H1 (cell line): Measurements from ENCODE around the gene ACAD10. TPM values are rescaled to one million over a fixed set of nuclear protein-coding genes. Genes with fewer than 3 reads are reported as not detected.

Experiments used
- CTCF ChIA-PET: fragments of 300-600 bp; sonication (Branson Sonifier 250); formaldehyde crosslinking; loops from one replicate; lab custom pipeline; 2021; ENCODE audit not compliant: partially characterized antibody; lab: Charles Lee
- POLR2A ChIA-PET: fragments of 300-600 bp; sonication (Branson Sonifier 250); formaldehyde crosslinking; loops from one replicate; lab custom pipeline; 2021; ENCODE audit warnings: inconsistent platforms; ENCODE audit not compliant: partially characterized antibody; lab: Charles Lee
- DNase-seq, 2 experiments: peaks; one replicate each; pipeline versions ENCODE4 v3.0.0 to v3.0.0-alpha.2; 2010 to 2022; ENCODE audit warnings: low spot score in 2 of 2, low read depth in 1 of 2, mixed read lengths in 1 of 2
- FAIRE-seq: peaks from 2 replicates; lab custom pipeline; 2011; peaks lifted over from hg19 to GRCh38; lab: Jason Lieb, UNC
- H2AFZ ChIP-seq: 2 replicates; pipeline ENCODE4 v1.8.1; 2012; ENCODE audit warnings: low read length, inconsistent platforms
- H2AK5ac ChIP-seq: 2 replicates; pipeline ENCODE4 v1.6.1; 2013; ENCODE audit warnings: low read depth, low read length
- H2BK120ac ChIP-seq: replicated peaks from 2 replicates; pipeline ENCODE3; 2013; ENCODE audit warnings: low read depth, low read length, inconsistent platforms
- H2BK12ac ChIP-seq: 2 replicates; pipeline ENCODE4 v1.6.1; 2013; ENCODE audit warnings: low read depth, low read length
- H2BK15ac ChIP-seq: 2 replicates; pipeline ENCODE4 v1.6.1; 2013; ENCODE audit warnings: low read length
- H2BK20ac ChIP-seq: 2 replicates; pipeline ENCODE4 v1.6.1; 2013; ENCODE audit warnings: low read length
- H2BK5ac ChIP-seq: 2 replicates; pipeline ENCODE4 v1.6.1; 2013; ENCODE audit warnings: low read depth, low read length
- H3K14ac ChIP-seq: 2 replicates; pipeline ENCODE4 v1.6.1; 2013; ENCODE audit warnings: inconsistent platforms; ENCODE audit not compliant: insufficient read length
- H3K18ac ChIP-seq: 2 replicates; pipeline ENCODE4 v1.6.1; 2013; ENCODE audit warnings: low read length; ENCODE audit errors: extremely low read depth
- H3K23ac ChIP-seq: 2 replicates; pipeline ENCODE4 v1.6.1; 2013; ENCODE audit warnings: inconsistent platforms; ENCODE audit not compliant: insufficient read length
- H3K23me2 ChIP-seq: 2 replicates; pipeline ENCODE4 v1.6.1; 2013; ENCODE audit warnings: low read depth, low read length
- H3K27ac ChIP-seq: 2 replicates; pipeline ENCODE4 v1.6.1; 2011; ENCODE audit warnings: low read depth, low read length, inconsistent platforms
- H3K27me3 ChIP-seq, 4 experiments: replicated peaks in 1 of 4; 1 replicate in 1 of 4; 2 replicates in 3 of 4; pipeline versions ENCODE4 v1.6.1 to v1.8.1; 2011 to 2013; ENCODE audit warnings: low read length in 3 of 4, mild to moderate bottlenecking in 3 of 4, inconsistent platforms in 2 of 4, mixed read lengths in 2 of 4, moderate library complexity in 1 of 4; ENCODE audit not compliant: control insufficient read depth in 3 of 4, insufficient read depth in 3 of 4; ENCODE audit errors: extremely low read depth in 1 of 4
- H3K36me3 ChIP-seq, 4 experiments: 2 replicates each; pipeline versions ENCODE4 v1.6.1 to v1.8.1; 2011 to 2013; ENCODE audit warnings: mild to moderate bottlenecking in 4 of 4, low read length in 3 of 4, moderate library complexity in 2 of 4, control low read depth in 1 of 4, inconsistent platforms in 1 of 4; ENCODE audit not compliant: insufficient read depth in 4 of 4, control insufficient read depth in 2 of 4
- H3K4ac ChIP-seq: replicated peaks from 2 replicates; pipeline ENCODE3; 2013; ENCODE audit warnings: low read length, low read depth, mixed read lengths, inconsistent platforms; ENCODE audit not compliant: insufficient read length
- H3K4me1 ChIP-seq, 4 experiments: replicated peaks in 1 of 4; 1 replicate in 1 of 4; 2 replicates in 3 of 4; pipeline versions ENCODE4 v1.6.1 to v1.8.1; 2011 to 2013; ENCODE audit warnings: low read length in 3 of 4, inconsistent platforms in 2 of 4, mixed read lengths in 1 of 4; ENCODE audit not compliant: insufficient read depth in 4 of 4, control insufficient read depth in 3 of 4
- H3K4me2 ChIP-seq, 2 experiments: 2 replicates each; pipeline versions ENCODE4 v1.6.1 to v1.8.1; 2011 to 2013; ENCODE audit warnings: low read depth in 2 of 2, low read length in 2 of 2, control low read depth in 1 of 2, inconsistent platforms in 1 of 2, mild to moderate bottlenecking in 1 of 2; ENCODE audit not compliant: insufficient read depth in 1 of 2
- H3K4me3 ChIP-seq, 4 experiments: fragments of 200-600, 300-600 bp in 1 of 4; sonication (generic), shearing (Covaris generic), sonication (Bioruptor Twin) in 1 of 4; 2 replicates each; pipeline versions ENCODE4 v1.5.1 to v1.8.1; 2011 to 2016; ENCODE audit warnings: low read length in 4 of 4, low read depth in 3 of 4, control low read depth in 2 of 4, inconsistent platforms in 2 of 4, mild to moderate bottlenecking in 2 of 4, mixed read lengths in 1 of 4, moderate library complexity in 1 of 4; ENCODE audit not compliant: insufficient read depth in 2 of 4; ENCODE audit errors: extremely low read depth in 1 of 4
- H3K56ac ChIP-seq: replicated peaks from 2 replicates; pipeline ENCODE3; 2013; ENCODE audit warnings: low read depth, mild to moderate bottlenecking, mixed read lengths, low read length, inconsistent platforms; ENCODE audit not compliant: insufficient read length
- H3K79me1 ChIP-seq: 2 replicates; pipeline ENCODE4 v1.6.1; 2013; ENCODE audit warnings: low read depth, low read length, control low read depth
- H3K79me2 ChIP-seq, 2 experiments: 2 replicates each; pipeline versions ENCODE4 v1.6.1 to v1.8.1; 2012 to 2013; ENCODE audit warnings: low read length in 2 of 2, mild to moderate bottlenecking in 2 of 2, inconsistent platforms in 1 of 2; ENCODE audit not compliant: insufficient read depth in 2 of 2, control insufficient read depth in 1 of 2
- H3K9ac ChIP-seq, 4 experiments: replicated peaks in 1 of 4; 1 replicate in 1 of 4; 2 replicates in 3 of 4; pipeline versions ENCODE4 v1.6.1 to v1.8.1; 2011 to 2013; ENCODE audit warnings: low read depth in 3 of 4, low read length in 3 of 4, control low read depth in 2 of 4, mild to moderate bottlenecking in 2 of 4, moderate library complexity in 2 of 4, inconsistent platforms in 1 of 4; ENCODE audit errors: extremely low read depth in 1 of 4
- H3K9me3 ChIP-seq, 2 experiments: 2 replicates each; pipeline versions ENCODE4 v1.6.1 to v1.8.1; 2012 to 2013; ENCODE audit warnings: mild to moderate bottlenecking in 2 of 2, moderate library complexity in 2 of 2, control low read depth in 1 of 2, inconsistent platforms in 1 of 2, low read depth in 1 of 2, low read length in 1 of 2, mixed read lengths in 1 of 2; ENCODE audit not compliant: insufficient read depth in 2 of 2
- H4K20me1 ChIP-seq, 2 experiments: replicated peaks in 1 of 2; 2 replicates each; pipeline versions ENCODE3 to v1.8.1; 2011 to 2013; ENCODE audit warnings: inconsistent platforms in 2 of 2, low read length in 2 of 2, mild to moderate bottlenecking in 1 of 2; ENCODE audit not compliant: insufficient read depth in 2 of 2, control insufficient read depth in 1 of 2
- H4K5ac ChIP-seq: 2 replicates; pipeline ENCODE4 v1.6.1; 2013; ENCODE audit warnings: low read length, low read depth, mixed read lengths, inconsistent platforms; ENCODE audit not compliant: insufficient read length
- H4K8ac ChIP-seq: 2 replicates; pipeline ENCODE4 v1.8.0; 2013; ENCODE audit warnings: mild to moderate bottlenecking, moderate library complexity, low read length, inconsistent platforms; ENCODE audit not compliant: insufficient read depth; ENCODE audit errors: extremely low read depth
- H4K91ac ChIP-seq: replicated peaks from 2 replicates; pipeline ENCODE3; 2013; ENCODE audit warnings: low read length, mixed read lengths, inconsistent platforms; ENCODE audit not compliant: insufficient read length
- BCL11A ChIP-seq, 2 experiments: IDR thresholded peaks; one replicate each; pipeline ENCODE4 v1.6.1; 2011; ENCODE audit warnings: low read depth in 2 of 2, low read length in 2 of 2, mild to moderate bottlenecking in 2 of 2
- CBX5 ChIP-seq: fragments of 300-800, 300-1000 bp; sonication (generic); IDR thresholded peaks from 2 replicates; pipeline ENCODE4 v1.7.1; 2016; ENCODE audit warnings: antibody characterized with exemption, low read length, low read depth
- E2F6 ChIP-seq: IDR thresholded peaks from 2 replicates; pipeline ENCODE4 v1.6.1; 2012; ENCODE audit warnings: inconsistent platforms
- EZH2 ChIP-seq: fragments of 200-600 bp; sonication (generic); IDR thresholded peaks from 2 replicates; pipeline ENCODE4 v1.7.1; 2012; ENCODE audit warnings: low read depth, mild to moderate bottlenecking, moderate library complexity, low read length, inconsistent platforms; ENCODE audit not compliant: severe bottlenecking
- KDM4A ChIP-seq: IDR thresholded peaks from one replicate; pipeline ENCODE4 v1.7.1; 2012; ENCODE audit warnings: low read depth, mild to moderate bottlenecking, moderate library complexity, low read length, inconsistent platforms; ENCODE audit not compliant: severe bottlenecking
- RAD21 ChIP-seq, 2 experiments: IDR thresholded peaks in 1 of 2; conservative IDR thresholded peaks in 1 of 2; 2 replicates each; pipeline ENCODE4 v1.6.1; 2011; ENCODE audit warnings: low read depth in 2 of 2, low read length in 2 of 2, improper control_type of control experiment in 1 of 2, inconsistent platforms in 1 of 2, mild to moderate bottlenecking in 1 of 2, moderate library complexity in 1 of 2
- SP1 ChIP-seq: IDR thresholded peaks from 2 replicates; pipeline ENCODE4 v1.6.1; 2011; ENCODE audit warnings: low read depth, low read length
- TCF12 ChIP-seq: IDR thresholded peaks from 2 replicates; pipeline ENCODE4 v1.6.1; 2011; ENCODE audit warnings: low read depth, mild to moderate bottlenecking, low read length
- TEAD4 ChIP-seq: IDR thresholded peaks from 2 replicates; pipeline ENCODE4 v1.6.1; 2012; ENCODE audit warnings: low read depth, low read length, inconsistent platforms, mixed read lengths
- WGBS, 2 experiments: shearing (Covaris generic) in 1 of 2; methylation state at CpG; one replicate each; pipeline versions ENCODE4 v1.1.6 to v1.1.7; 2013 to 2015; ENCODE audit warnings: low lambda C conversion rate in 2 of 2, mixed read lengths in 2 of 2, inconsistent platforms in 1 of 2, low coverage in 1 of 2, missing lambda C conversion rate in 1 of 2; ENCODE audit not compliant: insufficient replicate concordance in 2 of 2, insufficient coverage in 1 of 2, insufficient read length in 1 of 2; ENCODE audit errors: extremely low coverage in 1 of 2, missing lambda C conversion rate in 1 of 2; 5-methylcytosine and 5-hydroxymethylcytosine counted together
- polyA plus RNA-seq, 7 experiments: library from polyadenylated mRNA; depleted of rRNA in 3 of 7; stranded (reverse) in 5 of 7; unstranded in 2 of 7; fragments of >200 nt in 5 of 7; fragments of 200-250 nt in 2 of 7; gene quantifications; 1 replicate in 5 of 7; 2 replicates in 1 of 7; 4 replicates in 1 of 7; pipeline versions ENCODE4 v1.2.1 to v1.2.3, GENCODE V29; 2011 to 2013; ENCODE audit warnings: missing spikeins in 2 of 7, mixed read lengths in 2 of 7
- total RNA-seq: library from RNA; stranded (reverse); fragmentation: NEBNext Ultra II Directional; extraction: Animal tissue kit (Norgen Biotek cat#: 25700); gene quantifications from 2 replicates; pipeline ENCODE4 v1.2.1, GENCODE V29; 2021

Gene ACAD10
- total and polyA plus RNA-seq, 2 of the 8 experiments (the other 6 are each of a cell fraction or from before 2014, with no cell fraction given), result 17.3 to 23.3 TPM

- H4K20me1 ChIP-seq, result no peaks in the 10 kb centered on the region
- H3K56ac ChIP-seq, result peak overlapping the region; percentile 54
- peak overlapping the region; percentile 80 to 91 (median 85) for H3K9ac ChIP-seq
- DNase-seq (no peak), FAIRE-seq (no peak)
- no peak for TF ChIP-seq EZH2
- no peak for TF ChIP-seq SP1
- no peak for TF ChIP-seq CBX5
- TF ChIP-seq BCL11A (IDR thresholded peaks at IDR 0.05; ENCODE audit: low read depth in 2 of 2, low read length in 2 of 2), result no peak
- TF ChIP-seq TCF12, result no peak
- TF ChIP-seq RAD21 (IDR thresholded peaks at IDR 0.05 in 1 of 2, conservative IDR thresholded peaks at IDR 0.05 in 1 of 2; ENCODE audit: low read depth in 2 of 2, low read length in 2 of 2), result no peak
- no peak for TF ChIP-seq E2F6
- TF ChIP-seq TEAD4, result no peak
- TF ChIP-seq KDM4A, result no peak
- H3K4me1 ChIP-seq, result peaks cover 0 to 5% (median 0%) of the 10 kb centered on the region in 4 experiments; a peak in 1 of 7 replicates
- H3K36me3 ChIP-seq, result peaks cover under 1 to 24% (median 9%) of the 10 kb centered on the region in 4 experiments
- CTCF ChIA-PET, result interaction anchor here (3.6 kb wide), 1 partner anchor 13 kb away, joined by 19 read pairs; no protein-coding TSS in a partner anchor
- no peak overlapping the region for H4K91ac ChIP-seq
- peak overlapping the region; percentile 64 for H3K27ac ChIP-seq
- H2BK20ac ChIP-seq, result no peak overlapping the region
- no peak overlapping the region for H2AK5ac ChIP-seq
- no peak overlapping the region for H2BK120ac ChIP-seq
- H3K14ac ChIP-seq, result no peak overlapping the region
- 4% methylated on average over 29 of the region's 36 CpGs; no CpG with 5 or more reads in 1 of the 2 experiments for WGBS, 2 experiments
- H2BK12ac ChIP-seq, result no peak overlapping the region
- POLR2A ChIA-PET, result interaction anchor here (0.6 to 2.2 kb wide), 26 partner anchors 10 to 1097 kb away, joined by 3 to 9 read pairs (median 4); partner anchors contain the start of genes ALDH2, ERP29 and TMEM116
- H2BK15ac ChIP-seq, result no peak overlapping the region
- peak overlapping the region; percentile 73 to 96 for H3K4me2 ChIP-seq
- H3K4ac ChIP-seq, result no peak overlapping the region
- peak overlapping the region; percentile 84 for H4K8ac ChIP-seq
- no peak overlapping the region for H3K18ac ChIP-seq
- no peaks in the 10 kb centered on the region for H3K9me3 ChIP-seq
- peak overlapping the region; percentile 57; the same call in 1 of the 2 replicates for H2AFZ ChIP-seq
- H3K79me1 ChIP-seq, result peaks cover 3% of the 10 kb centered on the region
- H2BK5ac ChIP-seq, result 0 out of 2 replicates have a peak overlapping the region, but pooled peaks have one; percentile 16
- peaks cover 7 to 30% of the 10 kb centered on the region in 2 experiments for H3K79me2 ChIP-seq
- no peaks in the 10 kb centered on the region for H3K27me3 ChIP-seq
- no peak overlapping the region for H3K23ac ChIP-seq
- no peak overlapping the region for H4K5ac ChIP-seq
- peak overlapping the region; percentile 70 to 97 (median 80) for H3K4me3 ChIP-seq
- H3K23me2 ChIP-seq, result peaks cover 9% of the 10 kb centered on the region
Observed at GRCh38 chr12:111685322-111685810, 487 bp upstream of the ACAD10 start.
